HL-60 (cell line): ENCODE measurements around the gene WFDC8.

Source experiments
- DNase-seq, 2 experiments: peaks; one replicate each; pipeline ENCODE4 v3.0.0-alpha.2; 2010 to 2020; ENCODE audit warnings: low read depth in 1 of 2, low spot score in 1 of 2
- H3K27ac ChIP-seq: fragments of 250-450 bp; sonication (Bioruptor Pico); replicated peaks from 2 replicates; pipeline ENCODE4 v1.5.1; 2020; ENCODE audit warnings: mild to moderate bottlenecking, moderate library complexity
- H3K27me3 ChIP-seq: fragments of 250-450 bp; sonication (Bioruptor Pico); 2 replicates; pipeline ENCODE4 v1.5.1; 2021; ENCODE audit warnings: mild to moderate bottlenecking, moderate library complexity; ENCODE audit not compliant: insufficient read depth, poor library complexity, severe bottlenecking
- H3K4me3 ChIP-seq: replicated peaks from 2 replicates; pipeline ENCODE4 v1.5.1; 2011; ENCODE audit warnings: mild to moderate bottlenecking, control low read depth, low read length; ENCODE audit not compliant: insufficient read depth
- CTCF ChIP-seq: IDR thresholded peaks from one replicate; pipeline ENCODE4 v1.5.1; 2011; ENCODE audit warnings: low read length, control low read depth, inconsistent platforms; ENCODE audit not compliant: insufficient read depth
- GABPA ChIP-seq: IDR thresholded peaks from 2 replicates; pipeline ENCODE4 v1.6.1; 2012; ENCODE audit warnings: low read depth
- POLR2AphosphoS5 ChIP-seq: IDR thresholded peaks from 2 replicates; pipeline ENCODE4 v1.6.1; 2012; ENCODE audit warnings: low read depth
- REST ChIP-seq: IDR thresholded peaks from 2 replicates; pipeline ENCODE4 v1.6.1; 2012; ENCODE audit warnings: low read depth; ENCODE audit not compliant: insufficient replicate concordance
- SPI1 ChIP-seq: IDR thresholded peaks from 2 replicates; pipeline ENCODE4 v1.6.1; 2012; ENCODE audit warnings: low read depth, mild to moderate bottlenecking, borderline replicate concordance

The WFDC8 gene

DNA sequence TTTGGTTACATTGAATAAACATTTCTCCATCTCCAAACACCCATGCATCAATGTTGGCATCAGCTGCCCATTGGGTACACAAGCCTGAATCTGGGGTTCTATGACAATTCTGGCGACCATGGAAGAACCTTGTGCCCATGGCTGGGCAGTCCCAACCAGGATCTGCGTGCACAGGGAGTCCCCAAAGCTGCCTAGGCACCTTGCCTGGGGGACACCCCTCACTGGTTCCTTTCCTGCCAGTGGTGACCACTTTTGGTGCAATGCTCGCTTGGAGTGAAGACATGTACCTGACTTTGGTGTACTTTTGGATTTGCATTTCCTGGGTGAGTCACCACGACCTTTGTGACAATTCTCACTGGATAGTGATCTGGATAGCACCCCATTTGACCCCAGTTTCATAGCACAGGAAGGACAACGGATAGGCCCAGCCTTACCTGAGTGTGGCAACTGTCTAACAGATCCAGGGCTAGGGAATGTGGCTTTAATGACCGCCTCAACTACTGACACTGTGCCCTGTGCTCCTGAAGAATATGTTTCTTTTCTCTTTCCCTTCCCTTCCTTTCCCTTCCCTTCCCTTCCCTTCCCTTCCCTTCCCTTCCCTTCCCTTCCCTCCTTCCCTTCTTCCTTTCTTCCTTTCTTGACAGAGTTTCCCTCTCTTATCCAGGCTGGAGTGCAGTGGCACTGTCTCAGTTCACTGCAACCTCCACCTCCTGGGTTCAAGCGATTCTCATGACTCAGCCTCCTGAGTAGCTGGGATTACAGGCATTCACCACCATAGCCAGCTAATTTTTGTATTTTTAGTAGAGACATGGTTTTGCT lies 70.8 kb downstream of the WFDC8 start:
- Histone ChIP-seq H3K4me3 (no peak overlapping the region), H3K27me3 (no peaks in the 10 kb centered on the region), H3K27ac (no peak overlapping the region)
- no peak for TF ChIP-seq SPI1
- TF ChIP-seq CTCF: no peak
- no peak for TF ChIP-seq POLR2AphosphoS5
- no peak for TF ChIP-seq GABPA
- TF ChIP-seq REST: no peak
- no peak for DNase-seq

GRCh38 chr20:45507011-45507820 lies 71.9 kb downstream of the WFDC8 start:
- H3K27ac ChIP-seq: no peak overlapping the region
- no peak overlapping the region for H3K4me3 ChIP-seq
- H3K27me3 ChIP-seq: no peaks in the 10 kb centered on the region
- TF ChIP-seq SPI1 (no peak), REST (no peak), GABPA (no peak), CTCF (no peak), POLR2AphosphoS5 (no peak)
- DNase-seq: no peak

GRCh38 chr20:45506398-45506797 lies 72.7 kb downstream of the WFDC8 start:
- DNase-seq: no peak
- no peak for TF ChIP-seq GABPA
- no peak for TF ChIP-seq CTCF
- TF ChIP-seq REST: no peak
- TF ChIP-seq SPI1: no peak
- Histone ChIP-seq H3K27me3 (no peaks in the 10 kb centered on the region), H3K27ac (no peak overlapping the region), H3K4me3 (no peak overlapping the region)
